Stimulated activated CD8-positive, alpha-beta memory T cell treated with anti-CD3 and anti-CD28 coated beads, Interleukin-15, amount 100 ng/mL, for 48 hours (primary cell): Measurements from ENCODE around the gene ZNF469.

ENCODE experiments used
- DNase-seq, 2 donors: peaks; one replicate each; pipeline ENCODE4 v3.0.0-alpha.2; 2020; ENCODE audit warnings: low read depth in 2 of 2

Gene ZNF469

DNA sequence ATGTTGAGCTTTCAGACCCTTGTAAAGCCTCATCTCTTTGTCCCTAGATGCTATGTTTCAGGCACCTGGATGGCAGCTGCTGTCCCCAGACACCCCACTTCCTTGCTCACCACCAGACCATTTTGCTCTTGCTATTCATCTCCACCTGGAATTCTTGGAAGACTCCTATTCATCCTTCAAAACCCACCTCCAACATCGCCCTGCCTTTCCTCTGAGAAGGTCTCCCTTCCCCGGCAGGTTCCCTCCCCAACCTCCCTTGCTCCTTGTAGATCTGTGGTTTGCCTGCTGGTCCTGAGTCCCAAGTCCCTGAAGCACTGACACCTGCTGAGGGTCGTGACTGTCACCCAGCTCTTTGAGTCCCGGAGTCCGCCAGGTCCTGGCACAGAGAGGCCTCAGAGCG, 9.9 kb downstream of the ZNF469 start:
- DNase-seq: no peak

DNA sequence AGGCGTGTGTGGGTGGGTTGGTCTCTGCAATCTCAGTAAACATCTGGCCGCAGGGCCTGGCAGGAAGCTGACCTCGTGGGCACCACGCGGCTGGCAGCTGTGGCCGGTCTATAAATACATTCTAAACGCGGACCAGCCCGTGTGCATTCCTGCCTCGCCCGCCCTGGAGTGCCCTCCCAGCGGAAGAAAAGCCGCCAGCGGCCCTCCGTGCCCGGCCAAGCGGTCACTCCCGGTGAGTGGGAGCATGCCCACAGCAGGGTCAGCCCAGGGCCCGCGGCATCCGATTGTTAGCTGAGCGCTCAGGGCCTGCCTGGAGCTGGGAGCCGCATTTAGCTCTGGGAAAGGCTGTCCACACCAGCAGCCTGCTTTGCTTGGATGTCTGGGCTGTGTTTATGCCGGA, 10.3 kb downstream of the ZNF469 start:
- DNase-seq: no peak

DNA sequence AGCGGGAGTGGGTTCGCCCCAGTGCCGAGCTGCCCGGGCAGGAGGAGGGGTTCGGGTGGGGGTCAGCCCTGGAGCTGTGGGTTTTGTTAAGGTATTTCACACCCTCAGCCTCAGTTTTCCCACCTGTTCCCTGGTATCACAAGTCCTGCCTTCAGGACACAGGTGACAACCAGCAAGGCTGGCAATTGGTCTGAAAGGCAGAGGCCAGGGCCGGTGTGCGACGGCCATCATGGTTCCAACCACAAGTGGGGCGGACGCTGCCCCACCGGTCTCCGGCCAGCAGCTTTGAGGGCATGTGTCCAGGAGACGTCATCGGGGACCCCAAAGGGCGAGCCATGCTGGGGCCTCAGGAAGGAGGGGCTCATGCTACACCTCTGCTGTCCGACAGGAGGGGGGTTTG, 10.8 kb downstream of the ZNF469 start:
- DNase-seq: no peak

DNA sequence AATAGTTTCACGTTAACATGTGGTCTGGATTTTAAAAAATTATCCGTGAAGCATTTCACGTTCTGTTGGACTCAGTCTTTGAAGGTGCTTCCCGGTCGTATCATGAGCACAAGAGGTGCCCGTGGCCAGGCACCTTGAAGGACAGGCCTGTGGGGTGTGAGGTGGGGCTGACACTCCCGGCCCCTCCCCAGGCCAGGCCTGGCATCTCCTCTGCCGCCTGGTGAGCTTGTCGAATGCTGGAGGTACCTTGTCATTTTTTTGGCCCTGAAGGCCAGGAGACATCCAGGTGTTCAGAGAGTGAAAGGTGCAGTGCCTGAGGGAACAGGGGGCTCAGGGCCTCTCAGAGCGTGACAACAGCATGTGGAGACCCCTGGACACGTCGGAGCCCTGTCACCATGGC, 11.7 kb downstream of the ZNF469 start:
- DNase-seq: no peak

DNA sequence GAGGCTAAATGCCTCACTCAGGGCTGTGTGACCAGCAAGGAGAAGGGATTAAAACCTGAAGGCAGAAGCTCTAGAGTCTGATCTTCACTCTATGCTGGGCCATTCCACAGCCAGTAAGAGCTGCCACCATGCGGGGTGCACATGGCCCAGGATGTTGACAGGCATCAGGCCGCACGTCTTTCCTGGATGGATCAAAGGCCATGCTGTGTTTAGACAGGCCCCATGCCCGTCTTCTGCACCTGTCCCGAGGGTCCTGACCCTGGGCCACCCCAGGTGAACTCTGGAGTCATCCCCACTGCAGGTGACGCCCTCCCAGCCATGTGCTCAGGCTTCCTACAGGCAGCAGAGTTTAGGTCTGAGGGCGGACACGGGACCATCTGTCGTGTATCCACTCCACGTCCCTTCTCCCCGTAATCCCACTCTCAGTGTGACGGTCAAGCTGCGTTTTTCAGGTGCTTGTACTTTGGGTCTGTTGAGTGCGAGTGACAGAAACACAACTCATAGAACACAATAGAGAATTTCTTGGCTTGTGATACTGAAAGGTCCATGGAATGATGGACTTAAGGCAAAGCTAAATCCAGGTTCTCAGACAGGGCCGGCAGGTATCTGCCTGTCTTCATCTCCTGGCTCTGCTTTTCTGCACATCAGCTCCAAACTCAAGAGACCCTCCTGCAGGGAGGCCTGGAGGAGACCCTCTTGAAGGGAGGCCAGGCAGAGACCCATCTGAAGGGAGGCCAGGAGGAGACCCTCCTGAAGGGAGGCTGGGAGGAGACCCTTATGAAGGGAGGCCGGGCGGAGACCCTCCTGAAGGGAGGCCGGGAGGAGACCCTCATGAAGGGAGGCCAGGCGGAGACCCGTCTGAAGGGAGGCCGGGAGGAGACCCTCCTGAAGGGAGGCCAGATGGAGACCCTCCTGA, 13.2 kb downstream of the ZNF469 start:
- DNase-seq: no peak

DNA sequence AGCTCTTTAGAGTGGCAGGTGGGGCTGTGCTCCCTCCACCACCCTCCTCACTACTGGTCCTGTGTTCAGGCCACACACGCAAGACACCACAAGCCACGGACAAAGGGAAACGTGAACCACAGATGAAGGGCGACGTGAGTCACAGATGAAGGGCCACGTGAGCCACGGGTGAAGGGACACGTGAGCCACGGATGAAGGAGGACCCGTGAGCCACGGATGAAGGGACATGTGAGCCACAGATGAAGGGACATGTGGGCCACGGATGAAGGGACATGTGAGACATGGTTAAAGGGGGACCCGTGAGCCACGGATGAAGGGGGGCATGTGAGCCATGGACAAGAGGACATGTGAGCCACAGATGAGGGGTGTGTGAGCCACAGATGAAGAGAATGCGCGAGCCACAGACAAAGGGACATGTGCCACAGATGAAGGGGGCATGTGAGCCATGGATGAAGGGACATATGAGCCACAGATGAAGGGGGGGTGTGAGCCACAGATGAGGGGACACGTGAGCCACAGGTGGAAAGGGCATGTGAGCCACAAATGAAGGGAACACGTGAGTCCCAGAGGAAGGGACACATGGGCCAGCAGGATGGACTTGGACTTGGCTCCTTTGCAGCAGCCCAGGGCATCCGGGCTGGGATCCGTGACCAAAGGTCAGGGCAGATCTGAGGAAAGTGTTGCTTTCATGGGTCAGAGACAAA, 15.6 kb downstream of the ZNF469 start:
- DNase-seq: no peak

DNA sequence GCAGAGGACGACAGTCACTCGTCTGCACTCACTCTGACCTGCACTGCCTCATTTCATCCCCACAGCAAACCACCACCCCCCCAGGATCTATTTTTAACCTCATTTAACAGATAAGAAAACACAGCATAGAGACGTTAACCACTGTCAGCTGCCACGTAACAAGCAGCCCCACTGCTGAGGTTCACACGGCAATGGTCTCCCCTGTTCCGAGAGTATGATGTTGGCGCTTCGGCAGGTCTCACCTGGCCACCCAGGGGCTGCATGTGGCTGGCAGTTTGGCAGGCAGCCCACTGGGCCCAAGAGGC, 16.1 kb downstream of the ZNF469 start:
- DNase-seq: no peak

DNA sequence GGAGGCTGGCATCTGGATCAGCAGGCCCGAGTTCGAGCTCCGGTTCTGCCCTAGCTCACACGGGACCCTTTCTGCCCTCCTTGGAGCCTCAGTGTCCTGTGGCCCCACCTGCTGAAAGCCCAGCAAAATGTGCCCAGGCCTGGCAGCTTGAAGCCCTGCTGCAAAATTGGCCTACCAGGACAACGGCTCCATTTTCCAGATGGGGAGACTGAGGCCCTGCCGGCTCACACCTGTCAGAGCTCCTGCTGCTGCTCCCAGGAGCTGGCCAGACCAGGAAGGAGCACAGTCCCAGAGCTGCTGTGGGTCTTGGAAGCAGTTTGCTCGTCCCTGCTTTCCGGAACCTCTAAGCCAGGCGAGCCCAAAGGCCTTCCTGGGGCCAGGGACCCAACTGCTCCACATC, 17.4 kb downstream of the ZNF469 start:
- no peak for DNase-seq

DNA sequence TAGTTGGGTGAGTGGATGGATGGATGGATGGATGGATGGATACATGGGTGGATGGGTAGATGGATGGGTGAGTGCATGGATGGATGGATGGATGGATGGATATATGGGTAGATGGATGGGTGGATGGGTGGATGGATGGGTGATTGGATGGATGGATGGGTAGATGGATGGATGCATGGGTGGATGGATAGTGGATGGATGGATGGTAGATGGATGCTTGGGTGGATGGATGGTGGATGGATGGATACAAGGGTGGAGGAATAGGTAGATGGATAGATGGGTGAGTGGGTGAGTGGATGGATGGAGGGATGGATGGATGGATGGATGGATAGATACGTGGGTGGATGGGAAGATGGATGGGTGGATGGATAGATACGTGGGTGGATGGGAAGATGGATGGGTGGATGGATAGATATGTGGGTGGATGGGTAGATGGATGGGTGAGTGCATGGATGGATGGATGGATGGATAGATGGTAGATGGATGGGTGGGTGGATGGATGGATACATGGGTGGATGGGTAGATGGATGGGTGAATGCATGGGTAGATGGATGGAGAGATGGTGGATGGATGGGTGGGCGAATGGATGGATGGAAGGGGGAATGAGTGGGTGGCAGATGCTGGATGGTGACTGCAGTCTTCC, 19.0 kb downstream of the ZNF469 start:
- DNase-seq: no peak

DNA sequence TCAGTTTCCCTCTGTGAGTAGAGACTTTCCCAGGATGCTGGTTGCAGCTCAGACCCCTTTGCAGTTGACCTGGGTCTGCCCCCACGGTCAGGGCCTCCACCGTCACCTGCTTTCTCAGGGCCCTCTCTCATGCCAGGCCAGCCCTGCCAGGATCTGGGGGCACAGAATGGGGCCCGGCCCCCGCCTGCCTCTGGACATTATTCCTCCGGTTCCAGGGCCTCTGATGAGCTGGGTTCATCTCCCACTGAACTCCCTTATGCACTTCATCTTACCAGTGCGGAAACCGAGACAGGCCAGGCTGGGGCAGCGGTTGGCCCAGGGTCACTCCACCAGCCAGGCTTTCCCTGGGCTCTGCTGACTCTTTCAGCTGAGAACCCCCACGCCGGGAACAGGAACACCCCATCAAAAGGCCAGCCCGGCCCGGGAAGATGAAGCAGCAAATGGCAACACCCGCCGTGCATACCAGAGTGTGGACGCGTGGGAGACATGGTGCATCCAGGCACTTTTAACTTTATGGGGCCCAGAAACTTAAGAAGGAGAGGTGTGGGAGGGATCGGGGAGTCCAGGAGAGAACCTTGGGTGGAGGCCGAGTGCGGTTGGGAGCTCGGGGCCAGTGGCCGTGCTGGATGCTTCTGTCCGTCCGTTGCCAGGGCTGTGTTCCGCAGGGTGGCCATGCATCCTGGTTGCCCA, 19.9 kb downstream of the ZNF469 start:
- DNase-seq: no peak

DNA sequence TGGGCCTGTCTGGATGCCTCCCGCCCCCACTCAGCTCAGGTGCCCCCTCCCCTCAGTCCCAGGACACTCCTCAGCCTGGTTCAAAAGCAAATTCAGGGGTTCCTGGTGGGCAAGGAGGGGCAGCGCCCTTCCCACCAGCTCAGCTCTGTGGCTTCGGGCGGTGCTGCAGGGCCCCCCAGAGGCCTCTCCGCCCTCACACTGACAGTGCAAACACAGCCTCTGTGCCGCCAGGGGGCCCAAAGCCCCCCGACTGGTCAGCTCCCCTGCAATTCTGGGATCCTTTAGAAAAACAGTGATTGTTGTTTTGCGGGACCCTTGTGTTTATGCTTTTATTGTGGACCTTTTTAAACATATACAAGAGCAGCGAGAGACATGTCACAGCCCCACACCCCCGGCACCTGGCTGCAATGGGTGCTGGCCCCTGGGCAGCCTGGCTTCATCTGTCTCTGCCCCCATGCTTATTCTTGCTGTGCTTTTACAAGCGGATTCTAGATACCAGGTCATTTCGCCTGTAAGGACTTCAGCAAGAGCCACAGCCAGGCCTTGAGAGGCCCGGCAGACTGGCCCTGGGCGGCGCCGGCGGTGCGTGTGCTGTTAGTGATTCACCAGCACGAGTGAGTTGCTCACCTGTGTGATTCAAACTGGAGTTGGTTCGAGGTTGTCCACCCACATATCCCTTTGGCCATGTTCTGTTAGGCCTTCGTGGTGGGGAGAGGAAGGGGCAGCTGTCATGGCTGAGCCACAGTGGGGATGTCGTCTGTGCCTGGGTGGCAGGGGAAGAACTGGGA, 21.2 kb downstream of the ZNF469 start:
- no peak for DNase-seq

DNA sequence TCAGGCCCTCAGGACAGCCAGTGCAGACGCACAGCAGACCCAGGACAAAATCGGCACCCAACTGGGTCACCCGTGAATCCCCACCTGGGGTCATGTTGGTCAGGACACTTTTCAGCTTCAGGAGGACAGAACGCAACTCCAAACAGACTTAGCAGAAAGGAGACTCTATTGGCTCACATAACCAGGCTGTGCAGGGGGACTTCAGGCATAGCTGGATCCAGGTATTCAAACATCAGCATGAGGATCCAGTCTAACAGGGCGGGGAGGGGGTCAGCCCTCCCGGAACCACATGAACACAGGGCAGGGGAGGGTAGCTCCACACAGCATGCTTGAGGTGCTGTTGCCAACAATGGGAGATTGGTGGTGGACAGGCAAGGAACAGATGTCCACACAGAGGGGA, 22.0 kb downstream of the ZNF469 start:
- DNase-seq: no peak

DNA sequence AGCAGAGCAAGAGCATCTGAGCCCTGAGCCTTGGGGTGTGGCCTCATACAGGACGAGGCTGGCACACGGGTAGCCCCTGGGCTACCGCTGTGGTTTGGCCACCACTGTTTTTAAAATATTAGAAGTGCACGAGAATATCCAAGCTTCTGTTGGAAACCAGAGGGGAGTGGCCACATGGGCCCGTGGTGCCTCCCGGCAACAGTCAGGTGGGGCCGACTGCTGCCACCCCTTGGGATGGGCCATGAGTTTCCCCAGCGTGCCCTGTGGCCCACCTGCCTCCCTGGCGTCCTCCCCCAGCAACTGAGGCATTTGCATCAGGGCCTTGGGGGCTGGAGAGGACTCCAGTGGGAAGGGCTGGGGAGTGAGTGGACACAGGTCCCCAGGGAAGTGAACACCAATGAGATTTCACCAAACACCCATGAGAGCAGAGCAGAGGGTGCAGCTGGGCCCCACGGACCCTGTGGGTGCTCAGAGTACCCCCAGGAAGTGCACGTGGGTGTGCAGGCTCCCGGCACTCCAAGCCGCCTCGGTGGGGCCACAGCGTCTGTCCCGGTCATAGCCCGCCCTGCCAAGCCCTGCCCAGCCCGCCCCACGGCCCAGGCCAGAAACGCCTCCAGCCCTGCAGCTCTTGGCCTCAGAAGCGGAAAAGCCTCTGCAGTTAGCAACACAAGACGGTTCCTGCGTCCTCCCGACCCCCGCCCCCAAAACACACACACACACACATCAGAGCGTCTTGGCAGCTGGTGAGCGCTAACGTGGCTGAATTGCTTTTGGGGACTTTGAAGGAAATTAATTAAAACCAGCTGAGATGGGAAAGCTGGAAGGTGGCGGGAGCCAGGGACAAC, 22.7 kb downstream of the ZNF469 start:
- DNase-seq: no peak

DNA sequence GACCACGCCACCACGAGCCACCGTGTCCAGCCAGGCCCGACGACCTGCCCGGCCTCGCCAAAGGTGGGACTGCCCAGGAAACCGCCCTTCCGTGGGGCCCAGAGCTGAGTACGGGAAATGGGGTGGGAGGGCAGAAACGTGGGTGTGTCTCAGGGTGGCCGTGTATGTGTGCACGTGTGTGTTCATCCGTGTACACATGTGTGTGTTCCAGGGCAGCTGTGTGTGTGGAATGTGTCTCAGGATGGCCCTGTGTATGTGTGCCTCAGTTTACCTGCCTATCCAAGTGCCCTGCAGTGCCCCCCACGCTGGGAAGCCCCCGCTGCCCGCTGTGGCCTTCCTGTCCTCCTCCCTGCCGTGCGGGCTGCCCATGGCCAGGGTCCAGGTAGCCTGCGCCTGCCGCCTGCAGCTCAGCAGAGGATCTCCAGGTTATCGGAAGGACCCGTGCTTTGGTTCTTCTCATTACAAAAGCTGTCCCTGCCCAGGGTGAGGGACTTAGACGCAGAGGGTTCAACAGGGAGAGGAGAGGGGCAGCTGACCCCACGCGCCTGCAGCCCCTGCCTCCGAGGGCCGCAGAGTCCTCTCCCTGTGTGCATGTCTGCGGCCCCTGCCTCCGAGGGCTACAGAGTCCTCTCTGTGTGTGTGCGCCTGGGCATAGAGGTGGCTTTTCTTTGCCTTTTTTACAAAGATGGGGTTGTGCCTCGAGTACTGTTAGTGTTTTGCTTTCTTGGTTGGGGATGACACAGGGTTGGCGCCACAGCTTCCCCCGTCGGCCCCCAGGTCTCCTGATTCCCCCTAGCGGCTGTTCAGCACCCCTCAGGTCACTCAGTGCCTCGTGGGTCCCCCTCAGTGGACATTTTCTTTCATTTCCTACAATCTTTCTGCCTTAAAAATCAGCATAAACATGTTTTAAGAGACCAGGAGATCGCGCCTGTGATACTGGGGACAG, 23.6 kb downstream of the ZNF469 start:
- no peak for DNase-seq

DNA sequence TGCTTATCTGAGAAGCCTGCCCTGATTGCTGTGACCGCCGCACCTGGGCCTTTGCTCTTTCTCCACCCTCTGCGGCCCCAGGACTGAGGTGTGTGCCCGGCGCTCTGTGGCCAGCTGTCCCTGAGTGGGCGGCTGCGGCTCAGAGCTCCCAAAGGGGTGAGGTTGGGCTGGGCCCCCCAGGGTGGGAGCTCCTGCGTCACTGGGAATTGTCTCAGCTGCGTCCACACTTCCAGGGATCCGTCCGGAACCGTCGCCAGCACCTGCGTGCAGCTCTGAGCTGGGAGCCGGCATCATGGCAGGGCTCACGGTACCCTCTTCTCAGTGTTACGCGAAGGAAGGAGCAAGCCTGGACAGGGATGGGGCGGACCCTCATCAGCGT, 24.3 kb downstream of the ZNF469 start:
- no peak for DNase-seq

DNA sequence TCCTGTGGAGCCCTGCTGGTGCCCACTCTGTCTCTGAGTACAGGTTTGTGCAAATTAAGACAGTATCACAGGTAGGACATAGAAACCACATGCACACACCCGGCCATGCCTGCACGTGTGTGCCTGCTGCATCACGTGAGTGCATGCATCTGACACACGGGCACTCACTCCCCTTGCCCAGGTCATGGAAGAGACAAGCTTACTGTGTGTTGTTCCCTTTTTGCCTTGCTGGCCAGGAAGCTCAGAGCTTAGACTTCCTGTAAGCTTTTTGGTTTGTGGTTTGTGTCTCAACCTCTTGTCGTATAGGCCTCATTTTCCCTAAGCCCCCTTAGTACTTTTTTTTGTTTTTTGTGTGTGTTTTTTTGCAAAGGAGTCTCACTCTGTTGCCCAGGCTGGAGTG, 25.0 kb downstream of the ZNF469 start:
- no peak for DNase-seq

DNA sequence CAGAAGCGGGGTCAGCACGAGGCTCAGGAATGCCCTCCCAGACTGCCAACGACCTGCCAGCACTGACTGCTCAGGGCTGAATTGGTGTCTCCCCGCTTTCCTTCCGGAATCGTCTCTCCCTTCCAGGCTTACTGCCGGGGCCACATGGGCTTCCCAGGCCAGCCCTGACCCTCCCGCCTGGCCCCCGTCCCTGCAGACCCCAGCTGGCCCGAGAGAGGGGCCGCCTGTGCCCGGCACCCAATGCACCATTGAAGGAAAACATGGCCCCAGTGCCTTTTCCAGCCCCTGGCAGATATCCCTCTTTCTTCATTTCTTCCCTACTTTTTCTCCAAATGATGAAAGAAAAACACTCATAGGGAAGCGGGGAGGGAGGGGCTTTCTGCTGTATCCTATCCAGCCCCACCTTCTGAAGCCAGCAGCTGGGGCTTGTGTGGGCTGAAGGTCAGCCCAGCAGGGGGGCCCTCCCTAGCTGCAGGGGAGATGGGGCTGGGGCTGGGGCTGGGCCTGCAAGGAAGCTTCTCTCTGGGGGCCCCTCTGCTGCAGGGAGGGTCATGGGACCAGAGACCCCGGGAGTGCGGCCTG, 25.9 kb downstream of the ZNF469 start:
- DNase-seq: no peak

DNA sequence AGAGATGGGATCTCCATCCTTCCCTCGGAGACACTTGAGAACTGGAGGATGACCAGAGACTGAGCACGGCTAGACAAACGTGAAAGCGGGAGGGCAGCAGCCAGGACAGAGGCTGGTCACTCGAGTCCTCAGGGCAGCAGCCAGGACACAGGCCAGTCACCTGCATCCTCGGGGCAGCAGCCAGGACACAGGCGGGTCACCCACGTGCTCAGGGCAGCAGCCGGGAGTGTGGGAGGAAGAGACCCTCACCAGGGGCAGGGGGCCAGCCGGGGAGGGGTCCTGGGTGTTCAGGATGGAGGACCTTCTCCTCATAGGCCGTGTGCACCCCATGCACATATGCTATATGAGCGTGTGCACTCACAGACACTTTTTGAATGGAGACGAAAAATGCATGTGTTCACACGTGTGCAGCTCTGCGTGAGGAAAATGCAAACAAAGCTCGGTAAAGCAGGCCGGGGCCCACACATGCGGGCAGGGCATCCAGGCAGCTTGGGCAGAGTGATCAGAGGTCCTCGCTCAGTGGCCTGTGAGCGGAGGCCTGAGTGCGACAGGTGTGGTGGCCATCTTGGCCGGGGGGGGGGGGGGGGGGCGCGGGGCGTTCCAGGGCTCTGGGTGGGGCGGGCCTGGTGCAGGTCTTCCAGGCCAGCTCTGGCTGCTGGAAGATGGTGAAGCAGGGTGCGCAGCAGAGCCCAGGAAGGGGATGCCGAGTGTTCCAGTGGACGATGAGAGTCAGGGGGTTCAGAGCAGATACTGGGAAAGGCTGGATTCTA, 26.7 kb downstream of the ZNF469 start:
- DNase-seq: no peak
